Progenitor cell of endocrine pancreas (in vitro differentiated cells): ENCODE measurements around the gene ARL2. TPM values are rescaled to one million over a fixed set of nuclear protein-coding genes. Genes with fewer than 3 reads are reported as not detected.

ENCODE experiments used
- DNase-seq: peaks from one replicate; pipeline ENCODE4 v3.0.0; 2021; ENCODE audit warnings: low spot score; ENCODE audit not compliant: unreplicated experiment
- H3K27ac Mint-ChIP-seq: 2 replicates; pipeline ENCODE4 v1.8.0; 2021; ENCODE audit warnings: mild to moderate bottlenecking, moderate library complexity, mixed read lengths
- H3K27me3 Mint-ChIP-seq: 2 replicates; pipeline ENCODE4 v1.8.0; 2021; ENCODE audit warnings: mixed read lengths
- H3K36me3 Mint-ChIP-seq: 2 replicates; pipeline ENCODE4 v1.8.0; 2022; ENCODE audit warnings: mixed read lengths; ENCODE audit not compliant: insufficient read depth
- H3K4me1 Mint-ChIP-seq: 2 replicates; pipeline ENCODE4 v1.8.0; 2021; ENCODE audit warnings: low read depth, mixed read lengths
- H3K4me3 Mint-ChIP-seq: 2 replicates; pipeline ENCODE4 v1.8.0; 2021; ENCODE audit warnings: low read depth, mild to moderate bottlenecking, moderate library complexity, mixed read lengths
- H3K9me3 Mint-ChIP-seq: 2 replicates; pipeline ENCODE4 v1.8.0; 2021; ENCODE audit warnings: low read depth, mixed read lengths
- CTCF ChIP-seq: fragments of 200-600 bp; sonication (generic); IDR thresholded peaks from one replicate; pipeline ENCODE4 v1.5.0; 2021; ENCODE audit warnings: antibody characterized with exemption, mild to moderate bottlenecking; ENCODE audit not compliant: unreplicated experiment
- microRNA-seq: library from miRNA; unstranded; fragments of <30 nt; microRNA quantifications from one replicate; pipeline ENCODE4 v1.1.0, GENCODE V29; 2020; ENCODE audit warnings: borderline number of aligned reads; ENCODE audit not compliant: unreplicated experiment
- total RNA-seq: library from RNA; stranded (reverse); gene quantifications from 2 replicates; pipeline ENCODE4 v1.2.1, GENCODE V29; 2021

Gene ARL2
- total RNA-seq, 1 donor from 2014 or later: 95.2 TPM

- H3K4me3 Mint-ChIP-seq: no peak overlapping the region
- DNase-seq: no peak
- no peaks in the 10 kb centered on the region for H3K9me3 Mint-ChIP-seq
- no peak for TF ChIP-seq CTCF
- H3K36me3 Mint-ChIP-seq: no peaks in the 10 kb centered on the region
- no peak overlapping the region for H3K27ac Mint-ChIP-seq
- H3K27me3 Mint-ChIP-seq: no peaks in the 10 kb centered on the region
- H3K4me1 Mint-ChIP-seq: no peaks in the 10 kb centered on the region
These were observed 52.4 kb downstream of the ARL2 start for GRCh38 chr11:65066315-65066714.

GRCh38 chr11:65066805-65067291, 52.9 kb downstream of the ARL2 start:
- H3K36me3 Mint-ChIP-seq: no peaks in the 10 kb centered on the region
- no peak for DNase-seq
- no peak overlapping the region for H3K27ac Mint-ChIP-seq
- no peaks in the 10 kb centered on the region for H3K27me3 Mint-ChIP-seq
- TF ChIP-seq CTCF: no peak
- no peaks in the 10 kb centered on the region for H3K9me3 Mint-ChIP-seq
- no peak overlapping the region for H3K4me3 Mint-ChIP-seq
- no peaks in the 10 kb centered on the region for H3K4me1 Mint-ChIP-seq

GRCh38 chr11:65067446-65067845, 53.5 kb downstream of the ARL2 start:
- H3K9me3 Mint-ChIP-seq: no peaks in the 10 kb centered on the region
- H3K4me3 Mint-ChIP-seq: no peak overlapping the region
- DNase-seq: no peak
- H3K36me3 Mint-ChIP-seq: no peaks in the 10 kb centered on the region
- H3K4me1 Mint-ChIP-seq: no peaks in the 10 kb centered on the region
- H3K27me3 Mint-ChIP-seq: no peaks in the 10 kb centered on the region
- no peak for TF ChIP-seq CTCF
- no peak overlapping the region for H3K27ac Mint-ChIP-seq

GRCh38 chr11:65069217-65069616, 55.3 kb downstream of the ARL2 start:
- Mint-ChIP-seq H3K27me3 (no peaks in the 10 kb centered on the region), H3K4me3 (no peak overlapping the region), H3K27ac (no peak overlapping the region), H3K4me1 (no peaks in the 10 kb centered on the region), H3K9me3 (no peaks in the 10 kb centered on the region), H3K36me3 (no peaks in the 10 kb centered on the region)
- TF ChIP-seq CTCF: no peak
- DNase-seq: no peak

Small RNA genes within 50 kb of the gene (microRNA-seq; reads per million reads assigned to microRNA genes)
- gene MIR6879: 1.8 reads per million

Other genes with a start within 250 kb of the ARL2 start
- 500 and 503 TPM in 2 replicates for gene SF1, start 235.6 kb upstream of the ARL2 start, total RNA-seq
- 12.7 and 13.3 TPM in 2 replicates for gene MAP4K2, start 210.9 kb upstream of the ARL2 start, total RNA-seq
- 54.6 and 61.5 TPM in 2 replicates for gene MEN1, start 203.6 kb upstream of the ARL2 start, total RNA-seq
- gene CDC42BPG, start 169.5 kb upstream of the ARL2 start, total RNA-seq: 20.1 and 21.1 TPM in 2 replicates
- gene EHD1, start 135.5 kb upstream of the ARL2 start, total RNA-seq: 55.0 and 57.2 TPM in 2 replicates
- 33.2 and 35.0 TPM in 2 replicates for gene ATG2A, start 97.0 kb upstream of the ARL2 start, total RNA-seq
- gene PPP2R5B, start 89.5 kb upstream of the ARL2 start, total RNA-seq: 14.1 and 15.9 TPM in 2 replicates
- 0.41 TPM in 1 of 2 replicates, not detected in the other for gene GPHA2, start 78.3 kb upstream of the ARL2 start, total RNA-seq
- gene MAJIN, start 42.1 kb upstream of the ARL2 start, total RNA-seq: not detected in 2 replicates
- 0.53 and 0.58 TPM in 2 replicates for gene BATF2, start 17.2 kb upstream of the ARL2 start, total RNA-seq
- 33.0 and 34.5 TPM in 2 replicates for gene SNX15, start 13.3 kb downstream of the ARL2 start, total RNA-seq
- 18.5 and 19.3 TPM in 2 replicates for gene SAC3D1, start 27.1 kb downstream of the ARL2 start, total RNA-seq
- 4.3 and 4.4 TPM in 2 replicates for gene NAALADL1, start 44.4 kb downstream of the ARL2 start, total RNA-seq
- 25.1 and 25.9 TPM in 2 replicates for gene CDCA5, start 69.9 kb downstream of the ARL2 start, total RNA-seq
- 40.4 and 43.3 TPM in 2 replicates for gene ZFPL1, start 70.1 kb downstream of the ARL2 start, total RNA-seq
- gene VPS51, start 82.1 kb downstream of the ARL2 start, total RNA-seq: 112 and 123 TPM in 2 replicates
- gene TM7SF2, start 97.7 kb downstream of the ARL2 start, total RNA-seq: 123 and 124 TPM in 2 replicates
- gene ZNHIT2, start 103.5 kb downstream of the ARL2 start, total RNA-seq: 10.5 and 11.8 TPM in 2 replicates
- 607 and 611 TPM in 2 replicates for gene FAU, start 108.0 kb downstream of the ARL2 start, total RNA-seq
- 38.8 and 39.6 TPM in 2 replicates for gene MRPL49, start 108.2 kb downstream of the ARL2 start, total RNA-seq
- 48.4 and 49.0 TPM in 2 replicates for gene SYVN1, start 120.4 kb downstream of the ARL2 start, total RNA-seq
- not detected in 2 replicates for gene SPDYC, start 156.1 kb downstream of the ARL2 start, total RNA-seq
- gene CAPN1, start 167.8 kb downstream of the ARL2 start, total RNA-seq: 239 and 245 TPM in 2 replicates
- 24.4 and 27.4 TPM in 2 replicates for gene POLA2, start 247.8 kb downstream of the ARL2 start, total RNA-seq